ENCODE measurements around the gene AKAP13. TPM values are rescaled to one million over a fixed set of nuclear protein-coding genes. Genes with fewer than 3 reads are reported as not detected.
A peak's percentile ranks its signal among the peaks of the same experiment; 100 is the strongest.

AKAP13 gene
- polyA plus RNA-seq, 2 of the 4 experiments (the other 2 are of a cell fraction) = 20.4 to 28.8 TPM

DNA sequence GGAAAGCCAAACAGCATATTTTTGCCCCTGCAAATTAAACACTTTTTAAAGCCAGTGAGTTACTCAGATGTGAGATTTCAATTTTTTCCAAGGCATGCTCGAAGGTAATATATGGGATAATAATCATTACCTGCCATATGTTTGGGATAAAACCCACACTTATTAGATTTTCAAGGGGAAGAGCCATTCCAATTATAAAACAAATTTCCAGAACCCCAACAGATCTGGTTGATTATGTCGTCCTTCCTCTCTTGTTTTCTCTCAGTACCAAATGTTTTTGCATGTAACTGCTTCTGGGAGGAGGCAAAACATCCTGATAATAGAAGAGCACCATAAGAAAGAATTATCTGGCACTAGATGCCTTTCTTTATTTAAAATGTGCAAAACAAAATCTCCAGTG, 115.1 kb downstream of the AKAP13 start (continued):
- TF ChIP-seq RFX5 (IDR thresholded peaks at IDR 0.05) = no peak

DNA sequence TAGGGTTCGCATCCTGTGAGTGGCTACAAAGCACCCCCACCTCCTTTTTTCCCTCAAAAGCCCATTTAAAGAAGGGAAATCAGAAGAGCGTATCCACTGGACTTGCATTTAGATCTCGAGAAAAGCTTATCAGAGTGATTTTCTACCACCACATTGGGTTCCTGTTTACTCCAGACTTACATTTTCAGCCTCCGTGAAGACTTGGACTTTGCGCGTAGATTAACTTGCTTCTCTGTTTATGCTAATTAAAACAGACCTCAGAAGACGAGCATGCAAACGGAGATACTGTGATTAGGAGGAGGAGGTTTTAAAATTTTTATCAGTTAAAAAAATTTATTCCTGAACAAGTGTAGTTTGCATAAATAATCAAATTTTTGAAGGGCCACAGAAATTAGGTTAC, 115.7 kb downstream of the AKAP13 start:
- ATAC-seq (no peak), FAIRE-seq (no peak), DNase-seq (ENCODE audit: low read depth in 1 of 2, low spot score in 1 of 2) (no peak)
- no peak for TF ChIP-seq JUNB (IDR thresholded peaks at IDR 0.05)
- no peak for TF ChIP-seq HOXB5 (CRISPR knock-in tag; IDR thresholded peaks at IDR 0.05)
- TF ChIP-seq POLR2A (IDR thresholded peaks at IDR 0.05; ENCODE audit: low read length) = no peak
- TF ChIP-seq TP53 (CRISPR knock-in tag; IDR thresholded peaks at IDR 0.05) = no peak
- TF ChIP-seq, protein P1, sequence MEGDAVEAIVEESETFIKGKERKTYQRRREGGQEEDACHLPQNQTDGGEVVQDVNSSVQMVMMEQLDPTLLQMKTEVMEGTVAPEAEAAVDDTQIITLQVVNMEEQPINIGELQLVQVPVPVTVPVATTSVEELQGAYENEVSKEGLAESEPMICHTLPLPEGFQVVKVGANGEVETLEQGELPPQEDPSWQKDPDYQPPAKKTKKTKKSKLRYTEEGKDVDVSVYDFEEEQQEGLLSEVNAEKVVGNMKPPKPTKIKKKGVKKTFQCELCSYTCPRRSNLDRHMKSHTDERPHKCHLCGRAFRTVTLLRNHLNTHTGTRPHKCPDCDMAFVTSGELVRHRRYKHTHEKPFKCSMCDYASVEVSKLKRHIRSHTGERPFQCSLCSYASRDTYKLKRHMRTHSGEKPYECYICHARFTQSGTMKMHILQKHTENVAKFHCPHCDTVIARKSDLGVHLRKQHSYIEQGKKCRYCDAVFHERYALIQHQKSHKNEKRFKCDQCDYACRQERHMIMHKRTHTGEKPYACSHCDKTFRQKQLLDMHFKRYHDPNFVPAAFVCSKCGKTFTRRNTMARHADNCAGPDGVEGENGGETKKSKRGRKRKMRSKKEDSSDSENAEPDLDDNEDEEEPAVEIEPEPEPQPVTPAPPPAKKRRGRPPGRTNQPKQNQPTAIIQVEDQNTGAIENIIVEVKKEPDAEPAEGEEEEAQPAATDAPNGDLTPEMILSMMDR (IDR thresholded peaks at IDR 0.05) = no peak
- no peak for TF ChIP-seq HDAC2 (IDR thresholded peaks at IDR 0.05)
- TF ChIP-seq, protein P2, sequence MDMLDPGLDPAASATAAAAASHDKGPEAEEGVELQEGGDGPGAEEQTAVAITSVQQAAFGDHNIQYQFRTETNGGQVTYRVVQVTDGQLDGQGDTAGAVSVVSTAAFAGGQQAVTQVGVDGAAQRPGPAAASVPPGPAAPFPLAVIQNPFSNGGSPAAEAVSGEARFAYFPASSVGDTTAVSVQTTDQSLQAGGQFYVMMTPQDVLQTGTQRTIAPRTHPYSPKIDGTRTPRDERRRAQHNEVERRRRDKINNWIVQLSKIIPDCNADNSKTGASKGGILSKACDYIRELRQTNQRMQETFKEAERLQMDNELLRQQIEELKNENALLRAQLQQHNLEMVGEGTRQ (IDR thresholded peaks at IDR 0.05) = no peak
- no peak for TF ChIP-seq ZNF302 (CRISPR knock-in tag; IDR thresholded peaks at IDR 0.05)
- no peak for TF ChIP-seq ESRRA (IDR thresholded peaks at IDR 0.05; ENCODE audit: borderline replicate concordance, low read length)
- TF ChIP-seq, protein P3, sequence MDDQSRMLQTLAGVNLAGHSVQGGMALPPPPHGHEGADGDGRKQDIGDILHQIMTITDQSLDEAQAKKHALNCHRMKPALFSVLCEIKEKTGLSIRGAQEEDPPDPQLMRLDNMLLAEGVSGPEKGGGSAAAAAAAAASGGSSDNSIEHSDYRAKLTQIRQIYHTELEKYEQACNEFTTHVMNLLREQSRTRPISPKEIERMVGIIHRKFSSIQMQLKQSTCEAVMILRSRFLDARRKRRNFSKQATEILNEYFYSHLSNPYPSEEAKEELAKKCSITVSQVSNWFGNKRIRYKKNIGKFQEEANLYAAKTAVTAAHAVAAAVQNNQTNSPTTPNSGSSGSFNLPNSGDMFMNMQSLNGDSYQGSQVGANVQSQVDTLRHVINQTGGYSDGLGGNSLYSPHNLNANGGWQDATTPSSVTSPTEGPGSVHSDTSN (IDR thresholded peaks at IDR 0.05) = no peak
- TF ChIP-seq FOSB (CRISPR knock-in tag; IDR thresholded peaks at IDR 0.05) = no peak
- TF ChIP-seq GATA3 (IDR thresholded peaks at IDR 0.05; ENCODE audit: borderline replicate concordance) = no peak
- TF ChIP-seq EHMT2 (IDR thresholded peaks at IDR 0.05; ENCODE audit: low read depth) = no peak
- TF ChIP-seq HEYL (CRISPR knock-in tag; IDR thresholded peaks at IDR 0.05) = no peak
- no peak overlapping the region for H3K4me2 ChIP-seq
- ChIA-PET CTCF (interaction anchor here (2.2 to 9.6 kb wide), 4 partner anchors 9 to 199 kb away, joined by 11 to 56 read pairs (median 26); no protein-coding TSS in a partner anchor), POLR2A (no interaction called here)
- no peaks in the 10 kb centered on the region for H3K9me3 ChIP-seq
- 83% methylated on average over 8 of the region's 8 CpGs for WGBS (ENCODE audit: missing lambda C conversion rate)
- H3K27ac ChIP-seq = no peak overlapping the region
- H3K4me3 ChIP-seq = no peak overlapping the region
- peaks cover 69% of the 10 kb centered on the region for H3K4me1 ChIP-seq

DNA sequence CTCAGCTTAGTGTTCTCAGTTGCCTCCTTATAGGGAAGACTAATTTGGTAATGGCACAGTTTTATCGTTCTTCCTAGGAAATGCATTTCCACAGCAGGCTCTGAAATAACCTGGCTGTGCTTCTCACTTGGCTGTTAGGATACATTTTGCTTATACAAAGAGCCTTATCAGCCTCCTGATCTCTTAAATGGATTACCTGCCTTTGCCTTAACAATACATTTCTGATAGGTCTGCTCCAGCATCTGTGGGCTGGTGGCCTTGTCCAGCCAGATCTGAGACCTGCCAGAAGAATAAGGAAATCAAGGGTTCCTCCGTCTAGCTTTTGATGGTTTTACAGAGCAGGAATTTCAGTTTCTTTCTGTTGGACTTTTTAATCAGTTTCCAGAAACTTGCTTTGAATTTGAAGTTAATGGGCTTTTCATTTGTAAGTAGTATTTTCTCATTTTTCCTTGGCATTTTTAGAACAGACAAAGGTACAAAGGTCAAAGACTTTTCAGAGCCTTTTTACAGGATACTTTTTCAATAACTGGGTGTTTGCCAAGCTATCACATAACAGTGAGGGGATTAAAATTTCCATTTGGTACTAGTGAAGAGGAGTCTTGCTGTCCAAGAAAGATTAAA, 116.3 kb downstream of the AKAP13 start:
- 81% methylated on average over 2 of the region's 2 CpGs for WGBS (ENCODE audit: missing lambda C conversion rate)
- H3K4me3 ChIP-seq = no peak overlapping the region
- no peaks in the 10 kb centered on the region for H3K9me3 ChIP-seq
- H3K4me1 ChIP-seq = peaks cover 69% of the 10 kb centered on the region
- ATAC-seq (no peak), DNase-seq (ENCODE audit: low read depth in 1 of 2, low spot score in 1 of 2) (no peak), FAIRE-seq (no peak)
- ChIA-PET POLR2A (no interaction called here), CTCF (interaction anchor here (1.2 to 9.6 kb wide), 5 partner anchors 8 to 200 kb away, joined by 4 to 56 read pairs (median 16); no protein-coding TSS in a partner anchor)
- TF ChIP-seq JUNB (IDR thresholded peaks at IDR 0.05) (no peak), MAZ (IDR thresholded peaks at IDR 0.05; ENCODE audit: borderline replicate concordance, low read depth, low read length) (no peak), RFX5 (IDR thresholded peaks at IDR 0.05) (no peak), MAFK (IDR thresholded peaks at IDR 0.05; ENCODE audit: partially characterized antibody) (no peak), RCOR1 (IDR thresholded peaks at IDR 0.05; ENCODE audit: low read depth, low read length) (no peak), POLR2AphosphoS2 (conservative IDR thresholded peaks at IDR 0.05; ENCODE audit: low read length) (no peak), KDM5A (IDR thresholded peaks at IDR 0.05) (no peak), EHF (CRISPR knock-in tag; IDR thresholded peaks at IDR 0.05) (no peak), HOXB5 (CRISPR knock-in tag; IDR thresholded peaks at IDR 0.05) (no peak), KDM1A (IDR thresholded peaks at IDR 0.05; ENCODE audit: low read depth) (no peak), RAD21 (conservative IDR thresholded peaks at IDR 0.05 in 1 of 2, IDR thresholded peaks at IDR 0.05 in 1 of 2) (no peak), JUN (IDR thresholded peaks at IDR 0.05) (no peak)
- TF ChIP-seq, protein P3 (IDR thresholded peaks at IDR 0.05) = no peak
- TF ChIP-seq, protein P4, sequence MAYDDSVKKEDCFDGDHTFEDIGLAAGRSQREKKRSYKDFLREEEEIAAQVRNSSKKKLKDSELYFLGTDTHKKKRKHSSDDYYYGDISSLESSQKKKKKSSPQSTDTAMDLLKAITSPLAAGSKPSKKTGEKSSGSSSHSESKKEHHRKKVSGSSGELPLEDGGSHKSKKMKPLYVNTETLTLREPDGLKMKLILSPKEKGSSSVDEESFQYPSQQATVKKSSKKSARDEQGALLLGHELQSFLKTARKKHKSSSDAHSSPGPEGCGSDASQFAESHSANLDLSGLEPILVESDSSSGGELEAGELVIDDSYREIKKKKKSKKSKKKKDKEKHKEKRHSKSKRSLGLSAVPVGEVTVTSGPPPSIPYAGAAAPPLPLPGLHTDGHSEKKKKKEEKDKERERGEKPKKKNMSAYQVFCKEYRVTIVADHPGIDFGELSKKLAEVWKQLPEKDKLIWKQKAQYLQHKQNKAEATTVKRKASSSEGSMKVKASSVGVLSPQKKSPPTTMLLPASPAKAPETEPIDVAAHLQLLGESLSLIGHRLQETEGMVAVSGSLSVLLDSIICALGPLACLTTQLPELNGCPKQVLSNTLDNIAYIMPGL (CRISPR knock-in tag; IDR thresholded peaks at IDR 0.05; ENCODE audit: borderline replicate concordance) = no peak
- TF ChIP-seq, protein P5, sequence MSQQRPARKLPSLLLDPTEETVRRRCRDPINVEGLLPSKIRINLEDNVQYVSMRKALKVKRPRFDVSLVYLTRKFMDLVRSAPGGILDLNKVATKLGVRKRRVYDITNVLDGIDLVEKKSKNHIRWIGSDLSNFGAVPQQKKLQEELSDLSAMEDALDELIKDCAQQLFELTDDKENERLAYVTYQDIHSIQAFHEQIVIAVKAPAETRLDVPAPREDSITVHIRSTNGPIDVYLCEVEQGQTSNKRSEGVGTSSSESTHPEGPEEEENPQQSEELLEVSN (IDR thresholded peaks at IDR 0.05; ENCODE audit: borderline replicate concordance, low read depth) = no peak
- TF ChIP-seq, protein P1 (IDR thresholded peaks at IDR 0.05) = no peak
- H3K4me2 ChIP-seq = peak overlapping the region; percentile 0; the same call in 1 of the 3 replicates
- H3K27ac ChIP-seq = no peak overlapping the region
